AG10803 (cell line): Measurements from ENCODE around the gene CLASP1.

Source experiments
- DNase-seq: peaks from one replicate; pipeline ENCODE4 v3.0.0; 2010; ENCODE audit warnings: low read depth
- H3K4me3 ChIP-seq: 2 replicates; pipeline ENCODE4 v1.5.1; 2011; ENCODE audit warnings: mild to moderate bottlenecking, low read length, control low read depth
- CTCF ChIP-seq: conservative IDR thresholded peaks from 2 replicates; pipeline ENCODE4 v1.5.1; 2011; ENCODE audit warnings: mild to moderate bottlenecking, low read length, control low read depth, inconsistent platforms

CLASP1 gene

DNA sequence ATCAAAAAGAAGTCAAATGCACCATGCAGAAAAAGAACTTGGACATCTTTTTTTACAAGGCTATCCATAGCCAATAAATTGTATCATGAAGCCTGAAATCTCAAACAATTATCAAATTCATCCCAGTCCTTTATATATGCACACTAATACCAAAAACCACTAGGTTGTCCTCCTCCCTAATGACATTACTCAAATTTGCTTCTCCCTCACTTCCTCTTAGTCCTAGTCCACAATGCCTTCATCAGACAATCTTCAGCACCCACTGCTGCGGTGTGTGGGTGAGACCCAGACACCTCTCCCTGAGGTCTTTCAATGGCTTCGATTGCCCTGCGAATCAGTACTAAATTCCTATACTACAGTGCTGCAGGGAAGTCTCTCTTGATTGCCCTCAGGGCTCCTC lies 58.1 kb downstream of the CLASP1 start:
- no peak for TF ChIP-seq CTCF
- no peak for DNase-seq
- H3K4me3 ChIP-seq, result no peak overlapping the region

DNA sequence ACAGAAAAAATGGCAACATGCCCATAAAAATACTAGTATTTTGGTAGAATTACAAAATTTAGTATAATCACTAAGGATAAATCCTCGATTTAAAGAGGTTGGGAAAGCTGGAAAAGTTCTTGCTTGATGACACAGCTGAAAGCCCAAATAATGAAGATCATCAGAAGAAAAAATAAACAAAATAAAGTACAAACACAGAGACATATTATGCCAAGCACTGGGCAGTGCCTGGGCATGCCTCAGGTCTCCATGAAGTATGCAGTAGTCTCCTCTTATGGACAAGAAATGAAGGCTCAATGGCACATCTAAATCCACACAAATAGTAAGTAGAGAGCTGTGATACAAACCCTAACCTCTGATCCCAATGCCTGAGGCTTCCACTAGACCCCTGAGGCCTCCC lies 60.9 kb downstream of the CLASP1 start:
- no peak for TF ChIP-seq CTCF
- H3K4me3 ChIP-seq, result no peak overlapping the region
- no peak for DNase-seq

DNA sequence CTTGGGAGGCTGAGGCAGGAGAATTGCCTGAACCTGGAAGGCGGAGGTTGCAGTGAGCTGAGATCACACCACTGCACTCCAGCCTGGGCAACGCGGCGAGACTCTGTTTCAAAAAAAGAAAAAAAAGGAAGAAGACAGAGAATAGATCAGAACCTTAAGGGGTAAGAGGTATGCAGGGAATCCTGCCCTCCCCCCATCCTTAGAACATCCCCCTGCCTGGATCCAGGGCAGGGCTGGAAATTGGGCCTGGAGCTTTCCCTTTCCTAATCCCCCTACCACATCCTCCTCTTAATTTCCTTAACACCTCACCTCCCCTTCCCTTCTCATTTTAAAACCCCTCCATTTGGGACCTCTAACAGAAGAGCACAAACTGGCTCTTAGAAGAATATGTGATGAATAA lies 62.1 kb downstream of the CLASP1 start:
- no peak overlapping the region for H3K4me3 ChIP-seq
- no peak for TF ChIP-seq CTCF
- DNase-seq, result no peak

GRCh38 chr2:121584741-121585140 lies 64.5 kb downstream of the CLASP1 start:
- H3K4me3 ChIP-seq, result no peak overlapping the region
- no peak for TF ChIP-seq CTCF
- DNase-seq, result no peak

DNA sequence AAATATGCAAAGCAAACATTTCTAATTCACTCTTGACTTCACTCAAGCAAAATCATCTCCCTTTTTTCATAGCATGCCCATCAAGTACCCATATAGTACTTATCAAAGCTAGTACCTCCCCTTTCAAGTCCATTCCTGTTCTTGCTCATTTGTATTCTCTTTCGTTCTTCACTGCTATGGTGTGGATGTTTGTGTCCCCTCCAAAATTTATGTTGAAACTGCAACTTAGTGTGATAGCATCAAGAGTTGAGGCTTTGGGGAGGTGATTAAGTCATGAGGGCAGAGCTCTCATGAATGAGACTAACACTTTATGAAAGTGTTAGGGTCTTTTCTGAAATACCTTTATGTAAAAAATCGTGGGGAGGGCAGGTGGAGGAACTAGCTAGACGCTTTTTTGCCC lies 65.7 kb downstream of the CLASP1 start:
- no peak for DNase-seq
- H3K4me3 ChIP-seq, result no peak overlapping the region

DNA sequence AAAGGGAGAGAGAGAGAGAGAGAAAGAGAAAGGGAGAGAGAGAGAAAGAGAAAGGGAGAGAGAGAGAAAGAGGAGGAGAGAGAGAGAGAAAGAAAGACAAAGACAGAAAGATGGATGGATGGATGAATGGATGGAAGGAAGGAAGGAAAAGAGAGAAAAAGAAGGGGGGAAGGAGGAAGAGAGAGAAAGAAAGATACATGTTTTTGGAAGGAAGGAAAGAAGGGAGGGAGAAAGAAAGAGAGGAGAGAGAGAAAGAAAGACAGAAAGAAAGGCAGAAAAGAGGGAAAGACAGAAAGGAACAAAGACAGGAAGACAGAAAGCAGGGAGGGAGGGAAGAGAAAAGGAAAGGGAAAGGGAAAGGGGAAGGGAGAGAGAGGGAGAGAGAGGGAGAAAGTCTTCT lies 67.0 kb downstream of the CLASP1 start:
- DNase-seq, result no peak
- TF ChIP-seq CTCF, result no peak
- no peak overlapping the region for H3K4me3 ChIP-seq

More for the DNA sequence above, 65.7 kb downstream of the CLASP1 start:
- no peak for TF ChIP-seq CTCF

- no peak overlapping the region for H3K4me3 ChIP-seq
- no peak for DNase-seq
- no peak for TF ChIP-seq CTCF
Observed at GRCh38 chr2:121579309-121579708, 70.0 kb downstream of the CLASP1 start.
